Raji (cell line): ENCODE results near the gene ZFPL1.

ENCODE experiments used
- POLR2A ChIP-seq: IDR thresholded peaks from 2 replicates; pipeline ENCODE4 v1.6.1; 2011; ENCODE audit warnings: low read depth, low read length, control low read depth; ENCODE audit not compliant: insufficient read depth

The ZFPL1 gene

GRCh38 chr11:65056999-65057398 is 27.0 kb upstream of the ZFPL1 start:
- TF ChIP-seq POLR2A, result no peak

GRCh38 chr11:65057526-65057925 is 26.5 kb upstream of the ZFPL1 start:
- no peak for TF ChIP-seq POLR2A

GRCh38 chr11:65058012-65058411 is 26.0 kb upstream of the ZFPL1 start:
- no peak for TF ChIP-seq POLR2A

GRCh38 chr11:65058419-65059054 is 25.5 kb upstream of the ZFPL1 start, which contains the start of gene NAALADL1:
Gene NAALADL1, minus strand, starts transcription at chr11:65058553. Its CDS starts 32 bp downstream, at chr11:65058521.
- TF ChIP-seq POLR2A, result no peak

GRCh38 chr11:65059523-65059922 is 24.5 kb upstream of the ZFPL1 start:
- TF ChIP-seq POLR2A, result no peak

GRCh38 chr11:65059959-65060824 is 23.8 kb upstream of the ZFPL1 start:
- no peak for TF ChIP-seq POLR2A

GRCh38 chr11:65060913-65061408 is 23.1 kb upstream of the ZFPL1 start:
- TF ChIP-seq POLR2A, result no peak

- TF ChIP-seq POLR2A, result no peak
Observed at GRCh38 chr11:65063532-65063931, 20.5 kb upstream of the ZFPL1 start.

- no peak for TF ChIP-seq POLR2A
Observed at GRCh38 chr11:65064847-65065240, 19.2 kb upstream of the ZFPL1 start.

- TF ChIP-seq POLR2A, result no peak
Observed at GRCh38 chr11:65065851-65066250, 18.2 kb upstream of the ZFPL1 start.

- TF ChIP-seq POLR2A, result no peak
Observed at GRCh38 chr11:65066315-65066714, 17.7 kb upstream of the ZFPL1 start.

GRCh38 chr11:65066805-65067291 is 17.2 kb upstream of the ZFPL1 start:
- no peak for TF ChIP-seq POLR2A

- no peak for TF ChIP-seq POLR2A
Observed at GRCh38 chr11:65067446-65067845, 16.6 kb upstream of the ZFPL1 start.

GRCh38 chr11:65069217-65069616 is 14.8 kb upstream of the ZFPL1 start:
- no peak for TF ChIP-seq POLR2A

- peak; percentile 38; the same call in 1 of the 2 replicates for TF ChIP-seq POLR2A
Observed at GRCh38 chr11:65071907-65072630, 12.0 kb upstream of the ZFPL1 start.
